Lower leg skin (tissue), 3 donors: ENCODE results near the gene FOXP1.

Experiments
- POLR2A ChIP-seq, 2 donors: fragments of 450-650 bp; IDR thresholded peaks; one replicate each; pipeline ENCODE4 v1.6.1; 2016 to 2017; ENCODE audit warnings: antibody characterized with exemption in 2 of 2, mild to moderate bottlenecking in 1 of 2, moderate library complexity in 1 of 2
- TF ChIP-seq, protein P1 (sequence below), 3 donors: fragments of 450-650 bp; IDR thresholded peaks; one replicate each; pipeline ENCODE4 v1.5.1; 2016; ENCODE audit warnings: antibody characterized with exemption in 3 of 3, mild to moderate bottlenecking in 3 of 3, moderate library complexity in 2 of 3

DNA sequence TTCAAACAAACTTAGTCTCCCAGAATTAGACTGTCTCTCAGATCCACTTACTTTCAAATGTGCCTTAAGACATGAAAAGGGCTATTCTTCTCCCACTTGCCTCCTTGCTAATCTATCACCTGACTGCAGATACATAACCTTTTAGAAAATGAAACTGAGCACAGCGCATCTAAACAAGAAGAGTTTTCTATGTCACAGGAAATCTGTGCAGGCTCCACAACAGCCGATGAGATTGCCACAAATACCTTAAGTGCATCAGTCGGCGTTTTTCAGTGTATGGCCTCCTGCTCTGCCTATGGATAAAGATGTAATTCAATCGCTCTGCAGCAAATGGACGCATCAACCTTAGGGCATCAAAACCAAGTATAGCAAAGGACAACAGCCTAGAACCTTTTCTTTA is 544.2 kb downstream of the FOXP1 start:
- no peak for TF ChIP-seq POLR2A (IDR thresholded peaks at IDR 0.05)
- TF ChIP-seq, protein P1, sequence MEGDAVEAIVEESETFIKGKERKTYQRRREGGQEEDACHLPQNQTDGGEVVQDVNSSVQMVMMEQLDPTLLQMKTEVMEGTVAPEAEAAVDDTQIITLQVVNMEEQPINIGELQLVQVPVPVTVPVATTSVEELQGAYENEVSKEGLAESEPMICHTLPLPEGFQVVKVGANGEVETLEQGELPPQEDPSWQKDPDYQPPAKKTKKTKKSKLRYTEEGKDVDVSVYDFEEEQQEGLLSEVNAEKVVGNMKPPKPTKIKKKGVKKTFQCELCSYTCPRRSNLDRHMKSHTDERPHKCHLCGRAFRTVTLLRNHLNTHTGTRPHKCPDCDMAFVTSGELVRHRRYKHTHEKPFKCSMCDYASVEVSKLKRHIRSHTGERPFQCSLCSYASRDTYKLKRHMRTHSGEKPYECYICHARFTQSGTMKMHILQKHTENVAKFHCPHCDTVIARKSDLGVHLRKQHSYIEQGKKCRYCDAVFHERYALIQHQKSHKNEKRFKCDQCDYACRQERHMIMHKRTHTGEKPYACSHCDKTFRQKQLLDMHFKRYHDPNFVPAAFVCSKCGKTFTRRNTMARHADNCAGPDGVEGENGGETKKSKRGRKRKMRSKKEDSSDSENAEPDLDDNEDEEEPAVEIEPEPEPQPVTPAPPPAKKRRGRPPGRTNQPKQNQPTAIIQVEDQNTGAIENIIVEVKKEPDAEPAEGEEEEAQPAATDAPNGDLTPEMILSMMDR (IDR thresholded peaks at IDR 0.05) = no peak
